Vein endothelial cell (primary cell): ENCODE data around the gene TJAP1. TPM values are rescaled to one million over a fixed set of nuclear protein-coding genes. Genes with fewer than 3 reads are reported as not detected.

ENCODE experiments used
- small RNA-seq: library from RNA; depleted of rRNA; stranded (forward); fragments of <200 nt; gene quantifications from one replicate; pipeline ENCODE3, GENCODE V24; 2012
- total RNA-seq: library from RNA; depleted of rRNA; stranded (reverse); fragments of >200 nt; gene quantifications from 2 replicates; pipeline ENCODE4 v1.2.3, GENCODE V29; 2012

TJAP1 gene, protein sequence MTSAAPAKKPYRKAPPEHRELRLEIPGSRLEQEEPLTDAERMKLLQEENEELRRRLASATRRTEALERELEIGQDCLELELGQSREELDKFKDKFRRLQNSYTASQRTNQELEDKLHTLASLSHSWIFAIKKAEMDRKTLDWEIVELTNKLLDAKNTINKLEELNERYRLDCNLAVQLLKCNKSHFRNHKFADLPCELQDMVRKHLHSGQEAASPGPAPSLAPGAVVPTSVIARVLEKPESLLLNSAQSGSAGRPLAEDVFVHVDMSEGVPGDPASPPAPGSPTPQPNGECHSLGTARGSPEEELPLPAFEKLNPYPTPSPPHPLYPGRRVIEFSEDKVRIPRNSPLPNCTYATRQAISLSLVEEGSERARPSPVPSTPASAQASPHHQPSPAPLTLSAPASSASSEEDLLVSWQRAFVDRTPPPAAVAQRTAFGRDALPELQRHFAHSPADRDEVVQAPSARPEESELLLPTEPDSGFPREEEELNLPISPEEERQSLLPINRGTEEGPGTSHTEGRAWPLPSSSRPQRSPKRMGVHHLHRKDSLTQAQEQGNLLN
- total RNA-seq, result 15.4 and 16.0 TPM in 2 replicates

DNA sequence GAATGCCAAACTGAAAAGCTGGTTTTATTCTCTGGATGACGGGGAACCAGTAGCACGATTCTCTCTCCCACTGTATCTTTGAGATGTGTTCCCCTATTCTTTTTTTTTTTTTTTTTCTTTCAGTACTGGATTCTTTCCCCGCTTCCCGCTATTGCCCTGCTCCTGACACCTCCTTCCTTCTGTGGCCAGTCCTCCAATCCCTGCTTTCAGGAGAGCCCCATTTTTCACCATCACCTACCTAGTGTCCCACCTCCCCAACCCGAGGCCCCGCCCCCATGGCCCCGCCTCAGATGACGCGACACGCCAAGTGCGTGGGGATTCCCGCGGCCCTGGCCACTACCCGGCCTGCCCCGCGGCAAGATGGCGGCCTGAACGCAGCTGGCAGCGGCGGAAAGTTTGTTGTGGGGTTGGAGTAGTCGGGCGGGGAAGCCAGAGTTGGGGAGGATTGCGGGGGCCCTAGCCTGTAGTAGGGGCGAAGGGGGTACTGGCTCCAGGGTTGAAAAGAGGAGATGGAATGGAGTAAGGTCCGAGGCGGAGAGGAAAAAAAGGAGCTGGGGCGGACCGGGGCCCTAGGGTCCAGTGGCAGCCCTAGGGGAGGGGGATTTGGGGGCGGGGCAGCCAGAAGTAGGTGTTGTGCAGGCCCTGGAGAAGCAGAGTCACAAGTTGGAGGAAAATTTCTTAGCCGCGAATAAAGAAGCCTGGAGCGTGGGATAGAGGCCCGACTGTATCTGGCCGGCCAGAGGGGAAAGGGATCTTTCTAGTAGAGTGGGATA is at the start of gene TJAP1:
TJAP1 (plus strand) TSS at position 336 of the 773 bp plus-strand sequence. CDS start 21,432 bp downstream, outside the sequence.

DNA sequence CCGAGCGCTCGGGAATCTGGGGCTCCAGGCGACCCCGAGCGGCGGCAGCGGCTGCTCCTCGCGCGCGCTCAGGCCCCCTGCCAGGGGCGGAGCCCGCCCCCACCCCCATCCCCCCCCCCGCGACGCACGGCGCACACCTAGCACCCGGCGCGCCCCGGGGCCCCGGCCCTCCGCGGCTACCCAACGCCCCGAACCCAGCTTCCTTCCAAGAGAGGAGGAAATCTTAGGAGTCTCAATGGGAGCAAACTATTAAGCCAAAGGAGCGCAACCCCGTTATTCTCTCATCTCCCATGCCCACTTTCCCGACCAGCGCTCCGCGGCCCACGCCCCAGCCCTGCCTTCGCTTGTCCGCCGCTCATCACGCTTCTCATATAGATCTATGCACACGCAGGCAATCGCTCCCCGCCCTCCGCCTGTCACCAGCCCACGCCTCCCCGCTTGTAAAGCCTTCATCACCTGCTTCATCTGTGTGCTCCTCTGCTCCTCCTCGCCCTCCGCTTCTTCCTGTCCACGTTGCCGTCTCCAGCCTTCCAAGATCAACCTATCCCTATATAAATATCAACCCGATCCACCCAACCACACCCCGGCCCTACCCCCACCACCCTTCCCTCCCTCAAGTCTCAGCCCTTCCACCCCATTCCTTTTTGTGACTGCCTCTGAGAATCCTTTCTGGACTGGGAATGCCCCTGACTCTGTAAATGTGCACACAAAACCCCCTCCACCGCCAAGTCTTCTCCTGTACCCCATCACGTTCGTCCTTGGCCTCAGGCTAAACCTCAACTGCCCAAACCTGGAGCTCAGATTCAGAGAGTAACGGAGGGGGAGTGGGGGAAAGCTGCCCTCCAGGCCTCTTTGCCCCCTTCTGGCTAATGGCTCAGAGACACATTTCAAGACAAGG is 21.6 kb upstream of the TJAP1 start, which contains the start of gene DLK2:
DLK2 (minus strand) TSS at position 18 of the 898 bp plus-strand sequence. CDS start 723 bp downstream, outside the sequence.

GRCh38 chr6:43509984-43510826 is 32.8 kb downstream of the TJAP1 start, which contains the start of gene LRRC73:
TSS of gene LRRC73 (minus strand) at chr6:43510346. CDS start at chr6:43509785, 561 bp downstream.

DNA sequence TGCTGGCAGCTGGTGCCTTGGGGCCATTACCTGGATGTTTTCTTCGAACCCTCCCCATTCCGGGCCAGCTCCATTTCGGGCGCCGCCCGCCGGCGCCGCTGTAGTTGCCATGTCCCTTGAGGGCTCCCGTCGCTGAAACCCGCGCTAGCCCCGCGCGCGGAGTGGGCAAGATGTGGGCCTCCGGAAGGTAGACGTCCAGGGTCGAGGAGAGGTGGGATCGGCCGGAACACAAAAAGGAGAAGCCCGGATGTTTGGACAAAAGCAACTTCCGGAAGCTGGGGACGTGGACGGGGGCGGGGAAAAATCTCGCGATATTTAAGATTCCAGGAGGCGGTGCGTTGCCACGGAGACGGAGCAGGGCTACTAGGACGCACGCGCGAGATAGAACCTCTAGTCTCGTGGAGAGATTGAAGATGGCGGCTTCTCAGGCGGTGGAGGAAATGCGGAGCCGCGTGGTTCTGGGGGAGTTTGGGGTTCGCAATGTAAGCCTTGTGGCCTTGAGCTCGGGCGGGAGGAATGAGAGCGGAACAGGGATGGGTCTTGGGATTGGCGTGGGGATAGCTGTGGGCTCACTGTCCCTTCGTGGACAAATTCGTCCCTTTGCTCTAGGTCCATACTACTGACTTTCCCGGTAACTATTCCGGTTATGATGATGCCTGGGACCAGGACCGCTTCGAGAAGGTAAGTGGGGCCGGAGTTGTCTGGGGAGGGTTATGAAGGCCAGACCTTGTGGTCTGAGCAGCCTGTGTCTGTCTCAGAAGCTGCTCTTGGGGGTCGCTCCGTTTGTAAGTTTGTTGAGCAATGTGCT is 39.5 kb downstream of the TJAP1 start, which contains the start of the genes POLR1C and YIPF3:
POLR1C (plus strand) TSS at position 393 of the 808 bp plus-strand sequence; CDS start at position 414, 21 bp downstream.
YIPF3 (minus strand) TSS at position 230 of the 808 bp plus-strand sequence; CDS start at position 111, 119 bp downstream.

Small RNA genes lying within 50 kb of the gene (small RNA-seq; reads per million reads assigned to genes)
- not detected for gene MIR6780B
- gene RF00426, result not detected
- not detected for gene RNU6-1113P

Other genes starting within 250 kb of the TJAP1 start
- 30.8 and 45.7 TPM in 2 replicates for gene DNPH1, start 248.1 kb upstream of the TJAP1 start, total RNA-seq
- gene TTBK1, start 234.1 kb upstream of the TJAP1 start, total RNA-seq, result 0.10 TPM in 1 of 2 replicates, not detected in the other
- gene SLC22A7, start 179.3 kb upstream of the TJAP1 start, total RNA-seq, result not detected in 2 replicates
- not detected in 2 replicates for gene CRIP3, start 168.7 kb upstream of the TJAP1 start, total RNA-seq
- 8.8 and 9.6 TPM in 2 replicates for gene ZNF318, start 107.9 kb upstream of the TJAP1 start, total RNA-seq
- 21.1 and 23.8 TPM in 2 replicates for gene ABCC10, start 50.0 kb upstream of the TJAP1 start, total RNA-seq
- 0.33 TPM in 1 of 2 replicates, not detected in the other for gene DLK2, start 22.0 kb upstream of the TJAP1 start, total RNA-seq
- gene LRRC73, start 32.8 kb downstream of the TJAP1 start, total RNA-seq, result 0.19 and 0.65 TPM in 2 replicates
- 131 and 133 TPM in 2 replicates for gene YIPF3, start 39.4 kb downstream of the TJAP1 start, total RNA-seq
- gene POLR1C, start 39.5 kb downstream of the TJAP1 start, total RNA-seq, result 34.9 and 39.5 TPM in 2 replicates
- gene XPO5, start 98.5 kb downstream of the TJAP1 start, total RNA-seq, result 37.2 and 41.0 TPM in 2 replicates
- gene POLH, start 98.6 kb downstream of the TJAP1 start, total RNA-seq, result 28.7 and 38.1 TPM in 2 replicates
- 48.7 and 51.8 TPM in 2 replicates for gene GTPBP2, start 151.7 kb downstream of the TJAP1 start, total RNA-seq
- 37.6 and 49.6 TPM in 2 replicates for gene MAD2L1BP, start 158.3 kb downstream of the TJAP1 start, total RNA-seq
- gene RSPH9, start 167.5 kb downstream of the TJAP1 start, total RNA-seq, result under 0.01 and 0.19 TPM in 2 replicates
- 44.1 and 55.5 TPM in 2 replicates for gene MRPS18A, start 210.2 kb downstream of the TJAP1 start, total RNA-seq